ENCODE results near the gene SASH1.

SASH1 gene

GRCh38 chr6:148502083-148502772 is 159.6 kb downstream of the SASH1 start:
- Histone ChIP-seq H3K9ac (ENCODE audit: low read length) (no peak overlapping the region), H3K4me3 (ENCODE audit: insufficient read depth, low read length, poor library complexity, severe bottlenecking) (no peak overlapping the region), H2AFZ (ENCODE audit: low read depth, low read length, severe bottlenecking) (no peak overlapping the region), H3K79me2 (ENCODE audit: insufficient read depth, low read length) (no peaks in the 10 kb centered on the region), H3K9me3 (ENCODE audit: insufficient read depth, low read length) (no peaks in the 10 kb centered on the region), H3K9me2 (replicated peaks; ENCODE audit: insufficient read depth, low read length) (no peaks in the 10 kb centered on the region), H3F3A (ENCODE audit: insufficient read depth) (no peaks in the 10 kb centered on the region), H3K27ac (ENCODE audit: low read depth, low read length) (no peak overlapping the region), H3K27me3 (ENCODE audit: low read length) (no peaks in the 10 kb centered on the region), H4K20me1 (ENCODE audit: low read depth, low read length) (no peaks in the 10 kb centered on the region), H3K36me3 (ENCODE audit: low read length) (no peaks in the 10 kb centered on the region), H3K4me2 (ENCODE audit: low read depth, low read length, poor library complexity, severe bottlenecking) (no peak overlapping the region)
- TF ChIP-seq CTCF (IDR thresholded peaks at IDR 0.05; ENCODE audit: insufficient read depth, low read length, poor library complexity, severe bottlenecking) = no peak
- no peak for TF ChIP-seq EZH2phosphoT487 (conservative IDR thresholded peaks at IDR 0.05; ENCODE audit: low read length)

DNA sequence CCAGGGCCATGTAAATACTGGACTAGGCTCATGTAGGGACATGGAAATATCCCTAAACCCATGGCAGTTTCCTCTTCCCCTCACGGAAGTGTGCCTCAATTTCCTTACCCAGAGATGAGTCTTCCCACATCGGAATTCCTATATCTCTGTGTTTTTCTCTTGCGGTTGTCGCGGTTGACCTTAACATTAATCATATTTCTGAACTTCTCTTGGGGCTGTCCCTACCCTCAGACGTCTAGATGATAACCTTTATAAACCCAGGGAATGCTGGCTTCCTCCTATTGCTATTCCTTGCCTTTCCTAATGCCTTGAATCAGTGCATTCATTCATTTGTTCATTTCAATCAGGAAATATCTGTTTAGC is 160.1 kb downstream of the SASH1 start:
- no peaks in the 10 kb centered on the region for H3F3A ChIP-seq (ENCODE audit: insufficient read depth)
- no peaks in the 10 kb centered on the region for H3K9me3 ChIP-seq (ENCODE audit: insufficient read depth, low read length)
- H3K27ac ChIP-seq (ENCODE audit: low read depth, low read length) = no peak overlapping the region
- TF ChIP-seq CTCF (IDR thresholded peaks at IDR 0.05; ENCODE audit: insufficient read depth, low read length, poor library complexity, severe bottlenecking) (no peak), EZH2phosphoT487 (conservative IDR thresholded peaks at IDR 0.05; ENCODE audit: low read length) (no peak)
- H4K20me1 ChIP-seq (ENCODE audit: low read depth, low read length) = no peaks in the 10 kb centered on the region
- H3K79me2 ChIP-seq (ENCODE audit: insufficient read depth, low read length) = no peaks in the 10 kb centered on the region
- H3K4me3 ChIP-seq (ENCODE audit: insufficient read depth, low read length, poor library complexity, severe bottlenecking) = no peak overlapping the region
- no peak overlapping the region for H3K9ac ChIP-seq (ENCODE audit: low read length)
- H3K4me2 ChIP-seq (ENCODE audit: low read depth, low read length, poor library complexity, severe bottlenecking) = no peak overlapping the region
- H3K27me3 ChIP-seq (ENCODE audit: low read length) = no peaks in the 10 kb centered on the region
- no peaks in the 10 kb centered on the region for H3K9me2 ChIP-seq (replicated peaks; ENCODE audit: insufficient read depth, low read length)
- H2AFZ ChIP-seq (ENCODE audit: low read depth, low read length, severe bottlenecking) = no peak overlapping the region
- no peaks in the 10 kb centered on the region for H3K36me3 ChIP-seq (ENCODE audit: low read length)

DNA sequence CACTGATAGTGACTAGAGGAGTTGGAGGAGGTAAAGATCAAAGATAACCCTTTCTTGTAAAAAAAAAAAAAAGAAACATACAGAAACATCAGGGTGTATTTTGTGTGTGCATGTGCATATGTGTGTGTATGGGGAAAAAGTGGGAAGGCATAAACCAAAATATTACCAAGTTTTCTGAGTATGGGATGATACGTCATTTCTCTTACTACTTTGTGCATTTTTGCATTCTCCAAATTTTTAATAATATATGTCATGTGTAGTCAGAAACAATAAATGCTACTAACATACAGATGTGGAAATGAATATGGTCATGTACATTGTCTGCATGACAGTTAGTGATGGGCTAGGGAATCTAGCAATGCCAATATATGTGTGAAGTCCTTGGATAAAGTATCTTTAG is 161.1 kb downstream of the SASH1 start:
- H3K27me3 ChIP-seq (ENCODE audit: low read length) = no peaks in the 10 kb centered on the region
- no peaks in the 10 kb centered on the region for H4K20me1 ChIP-seq (ENCODE audit: low read depth, low read length)
- no peaks in the 10 kb centered on the region for H3F3A ChIP-seq (ENCODE audit: insufficient read depth)
- no peak overlapping the region for H3K4me3 ChIP-seq (ENCODE audit: insufficient read depth, low read length, poor library complexity, severe bottlenecking)
- H3K9me3 ChIP-seq (ENCODE audit: insufficient read depth, low read length) = no peaks in the 10 kb centered on the region
- no peaks in the 10 kb centered on the region for H3K79me2 ChIP-seq (ENCODE audit: insufficient read depth, low read length)
- H3K36me3 ChIP-seq (ENCODE audit: low read length) = no peaks in the 10 kb centered on the region
- H2AFZ ChIP-seq (ENCODE audit: low read depth, low read length, severe bottlenecking) = no peak overlapping the region
- H3K9me2 ChIP-seq (replicated peaks; ENCODE audit: insufficient read depth, low read length) = no peaks in the 10 kb centered on the region
- no peak overlapping the region for H3K27ac ChIP-seq (ENCODE audit: low read depth, low read length)
- H3K9ac ChIP-seq (ENCODE audit: low read length) = no peak overlapping the region
- no peak for TF ChIP-seq CTCF (IDR thresholded peaks at IDR 0.05; ENCODE audit: insufficient read depth, low read length, poor library complexity, severe bottlenecking)
- TF ChIP-seq EZH2phosphoT487 (conservative IDR thresholded peaks at IDR 0.05; ENCODE audit: low read length) = no peak
- no peak overlapping the region for H3K4me2 ChIP-seq (ENCODE audit: low read depth, low read length, poor library complexity, severe bottlenecking)

Data from SU-DHL-6 (cell line).